ENCODE results near the gene HECW1. TPM values are rescaled to one million over a fixed set of nuclear protein-coding genes. Genes with fewer than 3 reads are reported as not detected.

Gene HECW1
- total RNA-seq, 2 experiments from 2014 or later = not detected

GRCh38 chr7:43290978-43291377, 178.5 kb downstream of the HECW1 start:
- H3K36me3 Mint-ChIP-seq (ENCODE audit: low read depth) = no peaks in the 10 kb centered on the region
- no peaks in the 10 kb centered on the region for H3K4me1 Mint-ChIP-seq (ENCODE audit: low read depth)
- DNase-seq (no peak), ATAC-seq (no peak)
- ChIA-PET CTCF (no interaction called here), POLR2A (no interaction called here)
- H3K4me3 Mint-ChIP-seq = no peak overlapping the region
- H3K27ac Mint-ChIP-seq = no peak overlapping the region
- peaks cover 10% of the 10 kb centered on the region for H3K27me3 Mint-ChIP-seq (ENCODE audit: low read depth)
- peaks cover 7% of the 10 kb centered on the region for H3K9me3 Mint-ChIP-seq (ENCODE audit: insufficient read depth)

- ATAC-seq = no peak
Measured at GRCh38 chr7:43291789-43292188, 179.3 kb downstream of the HECW1 start.

GRCh38 chr7:43292384-43292783, 179.9 kb downstream of the HECW1 start:
- POLR2A ChIA-PET = no interaction called here
- DNase-seq (no peak), ATAC-seq (no peak)
- peaks cover 7% of the 10 kb centered on the region for H3K9me3 Mint-ChIP-seq (ENCODE audit: insufficient read depth)
- H3K4me1 Mint-ChIP-seq (ENCODE audit: low read depth) = no peaks in the 10 kb centered on the region
- no peaks in the 10 kb centered on the region for H3K36me3 Mint-ChIP-seq (ENCODE audit: low read depth)
- no peak overlapping the region for H3K4me3 Mint-ChIP-seq
- peaks cover 10% of the 10 kb centered on the region for H3K27me3 Mint-ChIP-seq (ENCODE audit: low read depth)
- CTCF ChIA-PET = interaction anchor here (0.8 kb wide), 1 partner anchor 147 kb away, joined by 5 read pairs; no protein-coding TSS in a partner anchor
- H3K27ac Mint-ChIP-seq = no peak overlapping the region

More at GRCh38 chr7:43291789-43292188, 179.3 kb downstream of the HECW1 start:
- H3K27ac Mint-ChIP-seq = no peak overlapping the region
- no peaks in the 10 kb centered on the region for H3K36me3 Mint-ChIP-seq (ENCODE audit: low read depth)
- no peak for DNase-seq
- H3K9me3 Mint-ChIP-seq (ENCODE audit: insufficient read depth) = peaks cover 7% of the 10 kb centered on the region
- ChIA-PET CTCF (interaction anchor here (0.8 kb wide), 1 partner anchor 148 kb away, joined by 5 read pairs; no protein-coding TSS in a partner anchor), POLR2A (no interaction called here)
- H3K27me3 Mint-ChIP-seq (ENCODE audit: low read depth) = peaks cover 10% of the 10 kb centered on the region
- H3K4me1 Mint-ChIP-seq (ENCODE audit: low read depth) = no peaks in the 10 kb centered on the region
- no peak overlapping the region for H3K4me3 Mint-ChIP-seq

GRCh38 chr7:43294080-43294630, 181.7 kb downstream of the HECW1 start:
- peaks cover 10% of the 10 kb centered on the region for H3K27me3 Mint-ChIP-seq (ENCODE audit: low read depth)
- ChIA-PET CTCF (no interaction called here), POLR2A (no interaction called here)
- DNase-seq (no peak), ATAC-seq (no peak)
- H3K4me3 Mint-ChIP-seq = no peak overlapping the region
- no peaks in the 10 kb centered on the region for H3K36me3 Mint-ChIP-seq (ENCODE audit: low read depth)
- H3K27ac Mint-ChIP-seq = no peak overlapping the region
- H3K4me1 Mint-ChIP-seq (ENCODE audit: low read depth) = no peaks in the 10 kb centered on the region
- peaks cover 7% of the 10 kb centered on the region for H3K9me3 Mint-ChIP-seq (ENCODE audit: insufficient read depth)

GRCh38 chr7:43295429-43295828, 183.0 kb downstream of the HECW1 start:
- DNase-seq (no peak), ATAC-seq (no peak)
- H3K27me3 Mint-ChIP-seq (ENCODE audit: low read depth) = peaks cover 7% of the 10 kb centered on the region
- POLR2A ChIA-PET = no interaction called here
- H3K4me3 Mint-ChIP-seq = no peak overlapping the region
- no peaks in the 10 kb centered on the region for H3K36me3 Mint-ChIP-seq (ENCODE audit: low read depth)
- CTCF ChIA-PET = no interaction called here
- H3K9me3 Mint-ChIP-seq (ENCODE audit: insufficient read depth) = peaks cover 3% of the 10 kb centered on the region
- H3K4me1 Mint-ChIP-seq (ENCODE audit: low read depth) = no peaks in the 10 kb centered on the region
- no peak overlapping the region for H3K27ac Mint-ChIP-seq

- Mint-ChIP-seq H3K27me3 (ENCODE audit: low read depth) (peaks cover 7% of the 10 kb centered on the region), H3K9me3 (ENCODE audit: insufficient read depth) (no peaks in the 10 kb centered on the region), H3K36me3 (ENCODE audit: low read depth) (no peaks in the 10 kb centered on the region), H3K4me3 (no peak overlapping the region), H3K4me1 (ENCODE audit: low read depth) (no peaks in the 10 kb centered on the region), H3K27ac (no peak overlapping the region)
- DNase-seq (no peak), ATAC-seq (no peak)
- ChIA-PET CTCF (no interaction called here), POLR2A (no interaction called here)
Measured at GRCh38 chr7:43296306-43296705, 183.9 kb downstream of the HECW1 start.

- Mint-ChIP-seq H3K4me3 (no peak overlapping the region), H3K36me3 (ENCODE audit: low read depth) (no peaks in the 10 kb centered on the region), H3K27ac (no peak overlapping the region), H3K9me3 (ENCODE audit: insufficient read depth) (no peaks in the 10 kb centered on the region), H3K27me3 (ENCODE audit: low read depth) (peaks cover 7% of the 10 kb centered on the region), H3K4me1 (ENCODE audit: low read depth) (peaks cover 3% of the 10 kb centered on the region)
- ATAC-seq (no peak), DNase-seq (no peak)
- ChIA-PET CTCF (no interaction called here), POLR2A (no interaction called here)
Measured at GRCh38 chr7:43298617-43299016, 186.2 kb downstream of the HECW1 start.

- H3K9me3 Mint-ChIP-seq (ENCODE audit: insufficient read depth) = no peaks in the 10 kb centered on the region
- H3K36me3 Mint-ChIP-seq (ENCODE audit: low read depth) = no peaks in the 10 kb centered on the region
- no peak overlapping the region for H3K27ac Mint-ChIP-seq
- H3K27me3 Mint-ChIP-seq (ENCODE audit: low read depth) = no peaks in the 10 kb centered on the region
- no peak overlapping the region for H3K4me3 Mint-ChIP-seq
- ChIA-PET POLR2A (interaction anchor here (0.8 kb wide), 1 partner anchor 33 kb away, joined by 3 read pairs; no protein-coding TSS in a partner anchor), CTCF (no interaction called here)
- no peak for DNase-seq
- ATAC-seq = no peak
- H3K4me1 Mint-ChIP-seq (ENCODE audit: low read depth) = peaks cover 6% of the 10 kb centered on the region
Measured at GRCh38 chr7:43300121-43300520, 187.7 kb downstream of the HECW1 start.

GRCh38 chr7:43302211-43302711, 189.8 kb downstream of the HECW1 start:
- Mint-ChIP-seq H3K27ac (no peak overlapping the region), H3K9me3 (ENCODE audit: insufficient read depth) (no peaks in the 10 kb centered on the region)

GRCh38 chr7:43302773-43303460, 190.5 kb downstream of the HECW1 start:
- CTCF ChIA-PET = no interaction called here
- H3K4me1 Mint-ChIP-seq (ENCODE audit: low read depth) = peaks cover 6% of the 10 kb centered on the region
- no peaks in the 10 kb centered on the region for H3K36me3 Mint-ChIP-seq (ENCODE audit: low read depth)
- DNase-seq (no peak), ATAC-seq (no peak)
- no peak overlapping the region for H3K4me3 Mint-ChIP-seq
- H3K27ac Mint-ChIP-seq = no peak overlapping the region
- POLR2A ChIA-PET = no interaction called here
- H3K27me3 Mint-ChIP-seq (ENCODE audit: low read depth) = no peaks in the 10 kb centered on the region
- no peaks in the 10 kb centered on the region for H3K9me3 Mint-ChIP-seq (ENCODE audit: insufficient read depth)

More at GRCh38 chr7:43302211-43302711, 189.8 kb downstream of the HECW1 start:
- H3K27me3 Mint-ChIP-seq (ENCODE audit: low read depth) = no peaks in the 10 kb centered on the region
- H3K4me3 Mint-ChIP-seq = no peak overlapping the region
- no peak for DNase-seq
- ATAC-seq = no peak
- POLR2A ChIA-PET = no interaction called here
- CTCF ChIA-PET = no interaction called here
- peaks cover 6% of the 10 kb centered on the region for H3K4me1 Mint-ChIP-seq (ENCODE audit: low read depth)
- no peaks in the 10 kb centered on the region for H3K36me3 Mint-ChIP-seq (ENCODE audit: low read depth)

- H3K4me1 Mint-ChIP-seq (ENCODE audit: low read depth) = peaks cover 6% of the 10 kb centered on the region
- ATAC-seq (no peak), DNase-seq (no peak)
- H3K27ac Mint-ChIP-seq = no peak overlapping the region
- H3K9me3 Mint-ChIP-seq (ENCODE audit: insufficient read depth) = no peaks in the 10 kb centered on the region
- ChIA-PET POLR2A (no interaction called here), CTCF (interaction anchor here (1.0 to 2.0 kb wide), 2 partner anchors 11 to 43 kb away, joined by 3 to 8 read pairs; no protein-coding TSS in a partner anchor)
- no peaks in the 10 kb centered on the region for H3K27me3 Mint-ChIP-seq (ENCODE audit: low read depth)
- no peak overlapping the region for H3K4me3 Mint-ChIP-seq
- no peaks in the 10 kb centered on the region for H3K36me3 Mint-ChIP-seq (ENCODE audit: low read depth)
Measured at GRCh38 chr7:43303740-43304241, 191.3 kb downstream of the HECW1 start.

GRCh38 chr7:43306404-43306803, 194.0 kb downstream of the HECW1 start:
- ChIA-PET CTCF (no interaction called here), POLR2A (no interaction called here)
- no peaks in the 10 kb centered on the region for H3K9me3 Mint-ChIP-seq (ENCODE audit: insufficient read depth)

More at GRCh38 chr7:43306404-43306803, 194.0 kb downstream of the HECW1 start:
- Mint-ChIP-seq H3K27ac (no peak overlapping the region), H3K4me3 (no peak overlapping the region), H3K27me3 (ENCODE audit: low read depth) (no peaks in the 10 kb centered on the region), H3K36me3 (ENCODE audit: low read depth) (no peaks in the 10 kb centered on the region), H3K4me1 (ENCODE audit: low read depth) (peaks cover 6% of the 10 kb centered on the region)
- no peak for ATAC-seq
- no peak for DNase-seq

Measured in activated CD8-positive, alpha-beta T cell treated with anti-CD3 and anti-CD28 coated beads, Interleukin-2, amount 10 ng/mL, durations not matched to agents 7 days and 5 days (primary cell).